Spleen (tissue), 7 donors: Measurements from ENCODE around the gene SURF2.

Experiments used
- POLR2A ChIP-seq, 3 donors: fragments of 450-650 bp; IDR thresholded peaks; one replicate each; pipeline ENCODE4 v1.5.1; 2017; ENCODE audit warnings: antibody characterized with exemption in 3 of 3, mild to moderate bottlenecking in 1 of 3
- TF ChIP-seq, protein P1 (sequence below), 11 experiments: fragments of 200-600 bp in 7 of 11; fragments of 450-650 bp in 4 of 11; sonication (generic) in 4 of 11; IDR thresholded peaks in 8 of 11; conservative IDR thresholded peaks in 3 of 11; 1 replicate in 7 of 11; 2 replicates in 4 of 11; pipeline versions ENCODE4 v1.4.0 to v1.8.0; 2016 to 2021; ENCODE audit warnings: antibody characterized with exemption in 11 of 11, inconsistent platforms in 4 of 11, mild to moderate bottlenecking in 1 of 11
- donor health status: DM: no; HTN: no; CAD: no; lungs with moderate emphysema.
- donor health status: DM: no; HTN: no; CAD: no.
- donor health status: DM: no; HTN: no; CAD: no.

DNA sequence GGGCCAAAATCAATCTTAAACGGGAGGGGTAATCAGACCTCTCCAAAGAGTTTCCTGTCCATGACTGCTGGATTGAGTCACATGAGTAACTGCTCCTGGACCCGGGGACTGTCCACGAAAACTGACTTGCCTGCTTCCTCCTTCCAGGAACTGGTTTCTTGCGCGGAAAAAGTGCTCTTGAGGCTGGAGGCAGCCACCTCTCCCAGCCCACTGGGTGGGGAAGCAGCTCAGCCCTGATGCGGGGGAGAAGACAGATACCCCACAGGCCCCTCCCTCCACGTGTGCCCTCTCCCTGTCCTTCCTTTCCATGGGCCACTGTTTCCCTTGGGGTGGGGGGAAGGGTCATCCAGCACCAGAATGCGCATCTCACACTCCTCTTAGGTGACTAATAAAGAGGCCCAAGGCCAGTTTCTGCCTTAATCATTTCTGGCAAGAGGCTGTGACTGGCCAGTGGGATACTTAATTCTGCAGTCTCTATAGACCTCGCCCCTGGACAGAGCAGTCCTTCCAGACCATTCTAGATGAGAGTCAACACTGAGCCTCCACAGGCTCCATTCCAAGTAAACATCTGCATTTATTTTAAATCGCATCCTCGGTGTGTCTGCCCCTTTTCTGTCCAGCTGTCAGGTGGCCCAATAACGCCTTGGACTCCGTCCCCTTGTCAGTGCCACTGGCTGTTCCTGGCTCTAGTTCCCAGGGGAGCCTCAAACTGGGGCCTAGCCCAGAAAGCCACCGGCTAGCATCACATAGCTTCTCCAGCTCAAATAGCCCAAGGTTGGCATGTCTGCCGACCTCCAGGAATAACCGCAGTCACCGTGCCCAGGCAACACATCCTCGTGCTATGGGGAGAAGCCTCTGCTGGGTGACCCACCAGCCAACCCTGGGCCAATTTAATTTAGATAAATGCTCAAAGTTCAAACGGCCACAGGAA is 49.4 kb downstream of the SURF2 start:
- no peak for TF ChIP-seq POLR2A (IDR thresholded peaks at IDR 0.05)
- TF ChIP-seq, protein P1, sequence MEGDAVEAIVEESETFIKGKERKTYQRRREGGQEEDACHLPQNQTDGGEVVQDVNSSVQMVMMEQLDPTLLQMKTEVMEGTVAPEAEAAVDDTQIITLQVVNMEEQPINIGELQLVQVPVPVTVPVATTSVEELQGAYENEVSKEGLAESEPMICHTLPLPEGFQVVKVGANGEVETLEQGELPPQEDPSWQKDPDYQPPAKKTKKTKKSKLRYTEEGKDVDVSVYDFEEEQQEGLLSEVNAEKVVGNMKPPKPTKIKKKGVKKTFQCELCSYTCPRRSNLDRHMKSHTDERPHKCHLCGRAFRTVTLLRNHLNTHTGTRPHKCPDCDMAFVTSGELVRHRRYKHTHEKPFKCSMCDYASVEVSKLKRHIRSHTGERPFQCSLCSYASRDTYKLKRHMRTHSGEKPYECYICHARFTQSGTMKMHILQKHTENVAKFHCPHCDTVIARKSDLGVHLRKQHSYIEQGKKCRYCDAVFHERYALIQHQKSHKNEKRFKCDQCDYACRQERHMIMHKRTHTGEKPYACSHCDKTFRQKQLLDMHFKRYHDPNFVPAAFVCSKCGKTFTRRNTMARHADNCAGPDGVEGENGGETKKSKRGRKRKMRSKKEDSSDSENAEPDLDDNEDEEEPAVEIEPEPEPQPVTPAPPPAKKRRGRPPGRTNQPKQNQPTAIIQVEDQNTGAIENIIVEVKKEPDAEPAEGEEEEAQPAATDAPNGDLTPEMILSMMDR (IDR thresholded peaks at IDR 0.05 in 8 of 11, conservative IDR thresholded peaks at IDR 0.05 in 3 of 11) = no peak
